NCI-H1417 (cell line): ENCODE data around the gene PRKRA.
"Not testable (repeated sequence)": the region's sequence is repeated elsewhere in the genome, so short reads cannot be mapped to it uniquely, and the experiment has no call there.

Source experiments
- DNase-seq, 3 experiments: peaks; one replicate each; lab custom pipeline; 2025; lab: John Stamatoyannopoulos, UW

PRKRA gene

GRCh38 chr2:178457390-178457886, 6.5 kb upstream of the PRKRA start:
- DNase-seq = no peak

- no peak for DNase-seq
These were observed 5.0 kb upstream of the PRKRA start for GRCh38 chr2:178455947-178456346.

- peak in 1 of 3 experiments; percentile 42 for DNase-seq
These were observed 1.9 kb upstream of the PRKRA start for GRCh38 chr2:178452870-178453269.

GRCh38 chr2:178452334-178452733, 1.4 kb upstream of the PRKRA start:
- peak in 1 of 3 experiments; percentile 69 for DNase-seq

- peak in 1 of 3 experiments; percentile 81 for DNase-seq
These were observed 526 bp downstream of the PRKRA start for GRCh38 chr2:178450524-178450773.

- peak in 1 of 3 experiments; percentile 47 for DNase-seq
These were observed 1.1 kb downstream of the PRKRA start for GRCh38 chr2:178449700-178450523.

- DNase-seq = no peak
These were observed 1.9 kb downstream of the PRKRA start for GRCh38 chr2:178448968-178449661.

GRCh38 chr2:178441426-178441825, 9.5 kb downstream of the PRKRA start:
- no peak for DNase-seq

- no peak for DNase-seq
These were observed 14.3 kb downstream of the PRKRA start for GRCh38 chr2:178436662-178437061.

- DNase-seq = no peak
These were observed 21.6 kb downstream of the PRKRA start for GRCh38 chr2:178429336-178429735.

GRCh38 chr2:178428396-178428806, 22.6 kb downstream of the PRKRA start:
- DNase-seq = no peak

- no peak for DNase-seq
These were observed 23.5 kb downstream of the PRKRA start for GRCh38 chr2:178427458-178427857.

GRCh38 chr2:178426388-178426787, 24.6 kb downstream of the PRKRA start:
- no peak for DNase-seq

GRCh38 chr2:178425255-178425827, 25.6 kb downstream of the PRKRA start:
- DNase-seq = no peak

GRCh38 chr2:178423746-178424145, 27.2 kb downstream of the PRKRA start:
- DNase-seq = not testable (repeated sequence)

- no peak for DNase-seq
These were observed 28.9 kb downstream of the PRKRA start for GRCh38 chr2:178422097-178422496.

- DNase-seq = no peak
These were observed 30.4 kb downstream of the PRKRA start for GRCh38 chr2:178420463-178420999.

- DNase-seq = peak in 1 of 3 experiments; percentile 26
These were observed 31.9 kb downstream of the PRKRA start for GRCh38 chr2:178419123-178419522.

GRCh38 chr2:178418426-178418825, 32.5 kb downstream of the PRKRA start:
- no peak for DNase-seq

GRCh38 chr2:178417916-178418315, 33.1 kb downstream of the PRKRA start:
- no peak for DNase-seq

- DNase-seq = no peak
These were observed 35.0 kb downstream of the PRKRA start for GRCh38 chr2:178415979-178416378.
